Head of caudate nucleus (tissue), 42 donors: ENCODE data around the gene LTO1.

Source experiments
- DNase-seq, 42 donors: peaks; one replicate each; pipeline versions ENCODE4 v3.0.0 to v3.0.0-alpha.2; 2020 to 2021; ENCODE audit warnings: mixed read lengths in 7 of 42
- intact Hi-C: fragments of 100-400 bp; cut with DNase I; formaldehyde crosslinking; loops from one replicate; pipeline ENCODE4 v1.15.0; 2022

The LTO1 gene

DNA sequence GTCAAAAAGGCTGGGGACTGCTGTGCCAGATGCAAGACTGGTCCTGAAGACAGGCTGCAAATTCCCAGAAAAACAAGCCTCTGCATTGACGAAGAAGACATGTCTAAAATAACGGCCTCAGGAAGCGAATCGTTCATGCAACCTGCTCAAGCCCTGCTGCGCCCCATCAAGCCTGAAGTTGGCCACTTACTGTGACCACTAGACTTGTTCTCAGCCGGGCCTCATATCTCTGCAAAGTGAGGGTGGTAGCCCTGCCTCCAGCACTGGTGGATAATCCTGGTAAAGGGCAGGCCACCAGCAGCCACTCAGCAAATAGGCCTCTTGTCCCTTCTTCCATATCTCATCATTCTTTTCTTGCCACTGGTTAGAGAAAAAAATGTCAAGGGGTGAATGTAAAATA, 11.8 kb downstream of the LTO1 start:
- no peak for DNase-seq
- intact Hi-C loops = no loop called here

DNA sequence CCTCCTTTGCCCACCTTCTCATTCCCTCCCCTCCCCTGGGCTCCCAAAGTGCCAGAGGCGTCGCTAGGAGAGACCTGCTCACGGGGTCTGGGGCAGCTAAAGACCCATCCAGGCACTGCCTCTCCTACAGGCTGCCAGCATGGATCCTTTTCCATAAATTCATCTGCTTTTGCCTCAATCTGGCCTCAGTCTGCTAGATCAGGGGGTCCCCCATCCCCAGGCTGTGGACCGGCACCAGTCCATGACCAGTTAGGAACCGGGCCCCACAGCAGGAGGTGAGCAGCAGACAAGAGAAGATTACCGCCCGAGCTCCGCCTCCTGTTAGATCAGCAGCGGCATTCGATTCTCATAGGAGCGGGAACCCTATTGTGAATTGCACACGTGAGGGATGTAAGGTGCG, 12.3 kb downstream of the LTO1 start:
- intact Hi-C loops = no loop called here

DNA sequence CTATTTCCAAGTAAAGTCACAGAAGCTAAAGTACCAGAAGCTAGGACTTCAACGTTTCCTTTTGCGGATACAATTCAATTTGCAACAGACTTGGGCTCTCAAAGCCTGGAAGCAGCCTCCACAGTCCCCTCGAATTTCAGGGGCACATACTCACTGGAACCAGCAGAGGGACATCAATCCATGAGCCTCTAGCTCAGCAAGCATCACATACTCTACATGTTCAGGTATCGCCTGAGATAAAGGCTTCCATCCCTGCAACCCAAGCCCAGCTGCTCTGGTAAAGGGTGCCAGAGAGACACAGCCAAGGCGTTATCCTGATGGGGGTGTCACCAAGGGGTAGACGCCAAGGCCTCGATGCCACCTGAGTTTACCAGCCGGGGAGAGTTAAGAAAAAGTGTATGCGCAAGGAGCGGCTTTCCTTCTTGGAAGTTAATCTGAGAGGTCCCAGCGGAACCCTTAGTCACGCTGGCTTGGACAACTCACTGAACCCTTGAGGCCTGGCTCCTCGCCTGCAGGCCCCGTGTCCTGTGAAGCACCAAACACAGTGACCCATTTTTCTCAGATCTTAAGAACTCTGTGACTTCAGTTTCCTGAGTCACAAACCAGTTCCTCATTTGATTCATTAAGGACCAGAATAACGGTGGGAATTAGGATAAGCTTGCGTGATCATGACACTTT, 13.0 kb downstream of the LTO1 start:
- intact Hi-C loops = no loop called here
- DNase-seq = peak in 5 of 42 donors; percentile 22 to 67 (median 44)

More for the DNA sequence above, 12.3 kb downstream of the LTO1 start:
- no peak for DNase-seq

DNA sequence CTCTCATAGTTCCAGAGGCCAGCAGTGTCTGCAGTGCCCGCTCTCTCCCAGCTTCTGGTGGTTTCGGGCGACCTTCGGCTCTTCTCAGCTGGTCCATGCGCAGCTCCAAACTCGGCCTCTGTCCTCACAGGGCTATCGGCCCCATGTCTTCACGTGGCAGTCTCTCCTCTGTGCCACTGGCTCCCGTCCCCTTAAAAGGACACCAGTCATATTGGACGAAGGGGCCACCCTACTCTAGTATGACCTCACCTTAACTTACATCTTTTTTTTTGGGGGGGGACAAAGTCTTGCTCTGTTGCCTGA, 13.8 kb downstream of the LTO1 start:
- no peak for DNase-seq

DNA sequence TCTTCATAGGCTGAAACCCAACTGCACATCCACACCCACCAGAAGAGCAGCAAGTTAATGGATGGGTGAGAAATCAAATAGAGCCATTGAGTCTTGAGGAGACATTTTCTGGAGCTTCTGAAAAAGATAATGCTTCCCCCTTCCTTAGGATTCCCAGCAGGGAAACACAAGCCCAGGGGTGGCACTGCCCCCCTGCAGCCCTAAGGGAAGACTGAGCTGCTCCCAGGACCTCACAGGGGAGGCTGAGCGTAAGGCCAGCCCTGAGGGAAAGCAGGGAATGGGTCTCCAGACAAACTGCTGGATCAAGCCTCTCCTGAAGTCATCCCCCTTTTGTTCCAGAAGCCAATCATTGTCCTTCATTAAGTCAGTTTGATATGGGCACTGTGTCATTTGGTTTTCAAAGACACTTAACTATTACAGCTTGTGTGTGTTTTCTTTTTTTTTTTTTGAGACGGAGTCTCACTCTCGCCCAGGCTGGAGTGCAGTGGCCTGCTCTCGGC, 15.1 kb downstream of the LTO1 start:
- DNase-seq = no peak
- intact Hi-C loops = no loop called here

More for the DNA sequence above, 13.8 kb downstream of the LTO1 start:
- intact Hi-C loops = no loop called here

DNA sequence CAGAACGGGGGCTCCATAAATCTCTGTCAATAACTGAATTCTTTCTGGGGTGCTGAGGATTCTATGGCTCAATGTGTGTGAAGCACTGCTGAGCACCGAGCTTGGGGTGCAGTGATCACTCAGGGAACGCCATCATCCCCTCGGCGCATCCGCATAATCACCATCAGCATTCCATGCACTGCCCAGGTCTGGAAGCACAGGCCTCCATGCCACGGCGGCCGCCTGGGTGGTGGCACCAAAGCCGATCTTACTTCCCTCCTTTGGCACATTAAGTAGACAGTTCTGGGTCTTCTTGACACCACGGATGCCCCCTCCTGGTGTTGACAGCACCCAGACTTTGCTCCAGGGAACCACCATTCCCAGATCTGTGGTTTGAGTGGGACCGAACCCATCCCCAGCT, 15.6 kb downstream of the LTO1 start:
- no peak for DNase-seq

DNA sequence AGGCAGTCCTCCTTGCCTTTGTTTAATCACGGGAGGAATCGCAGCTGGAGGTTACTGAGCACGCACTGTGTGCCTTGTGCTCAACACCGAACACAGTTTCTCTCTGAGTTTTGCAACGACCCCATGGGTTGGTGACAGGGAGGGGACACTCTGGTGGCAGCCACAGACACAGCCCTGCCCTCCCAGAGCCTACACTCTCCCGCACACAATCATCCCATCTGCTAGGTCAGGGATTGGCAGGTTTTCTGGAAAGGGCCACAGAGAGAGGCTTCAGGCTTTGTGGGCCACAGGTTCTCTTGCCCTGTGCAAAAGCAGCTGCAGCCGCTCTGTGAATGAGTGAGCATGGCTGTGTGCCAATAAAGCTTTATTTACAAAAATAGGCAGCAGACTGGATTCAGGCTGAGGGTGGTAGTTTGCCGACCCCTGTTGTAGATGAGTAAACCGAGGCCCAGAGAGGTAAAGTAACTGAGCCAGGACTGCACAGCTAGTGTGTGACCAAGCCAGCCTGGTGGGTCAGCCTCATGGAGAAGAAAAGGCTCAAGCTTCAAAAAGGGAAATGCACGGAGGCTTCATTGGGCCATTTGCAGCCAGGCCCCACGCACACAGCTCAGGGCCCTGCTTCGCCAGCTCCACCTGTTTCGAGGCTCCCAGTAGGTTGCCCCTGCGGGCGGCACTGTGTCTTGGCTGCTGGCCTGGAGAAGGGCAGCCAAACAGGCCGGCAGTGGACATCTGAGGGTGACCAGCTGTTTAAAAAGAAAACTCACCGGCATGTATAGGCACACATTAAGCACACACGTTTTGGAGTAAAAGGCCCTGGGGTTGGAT, 16.3 kb downstream of the LTO1 start:
- peak in 1 of 42 donors; percentile 3 for DNase-seq
- intact Hi-C loops = no loop called here

More for the DNA sequence above, 15.6 kb downstream of the LTO1 start:
- intact Hi-C loops = no loop called here

DNA sequence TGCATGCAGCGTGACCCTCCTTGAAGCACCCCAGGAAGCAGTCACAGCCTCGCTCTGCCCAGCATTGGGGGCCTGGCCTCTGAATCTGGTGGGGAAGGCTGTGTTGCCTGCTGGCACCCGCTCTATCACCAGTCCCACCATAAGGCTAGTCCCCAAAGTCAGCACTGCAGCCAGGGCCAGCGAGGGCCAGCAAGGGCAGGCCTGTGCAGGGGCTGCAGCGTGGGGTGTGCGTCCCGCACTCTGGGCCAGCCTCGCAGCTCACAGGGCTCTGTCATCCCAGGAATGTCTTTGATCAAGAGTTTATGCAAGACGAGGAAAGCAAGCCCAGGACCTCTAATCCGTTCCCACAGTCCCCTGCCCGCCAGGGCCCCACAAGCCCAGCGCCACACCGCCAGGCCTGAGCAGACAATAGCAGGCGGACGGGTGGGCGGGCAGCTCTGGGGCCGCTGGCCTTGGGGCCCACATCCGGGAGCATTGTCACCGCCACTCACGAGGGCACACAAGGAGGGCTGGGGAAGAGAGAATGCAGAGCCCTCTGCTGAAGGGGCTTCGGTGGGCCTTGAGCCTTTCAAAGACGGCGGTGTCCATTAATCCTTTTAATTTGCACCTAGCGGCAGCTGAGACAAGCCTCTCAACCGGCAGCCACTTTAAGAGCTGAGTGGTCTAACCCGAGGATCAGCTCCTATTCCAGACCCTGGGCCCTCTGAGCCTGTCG, 17.1 kb downstream of the LTO1 start:
- intact Hi-C loops = no loop called here
- DNase-seq = no peak

DNA sequence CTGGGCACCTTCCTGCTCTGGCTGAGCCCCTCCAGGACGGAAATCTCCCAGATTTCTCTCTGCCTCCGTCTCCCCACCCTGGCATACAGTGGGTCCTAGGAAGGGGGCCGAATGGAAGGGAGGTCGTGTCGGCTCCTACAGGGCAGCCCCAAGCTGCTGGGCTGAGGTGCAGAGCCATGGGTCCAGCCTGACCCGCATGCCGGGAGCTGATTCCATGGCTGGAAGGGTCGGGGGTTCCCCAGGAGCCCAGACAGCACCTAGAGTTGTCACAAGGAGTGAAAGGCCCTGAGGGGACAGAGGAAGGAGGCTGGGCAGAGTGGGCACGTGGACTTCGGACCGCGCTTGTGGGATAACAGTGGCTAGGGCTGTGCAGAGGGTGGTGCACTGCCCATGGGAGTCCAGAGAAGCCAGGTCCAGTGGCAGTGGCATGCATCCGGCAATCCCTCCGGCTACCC, 17.7 kb downstream of the LTO1 start:
- DNase-seq = no peak

DNA sequence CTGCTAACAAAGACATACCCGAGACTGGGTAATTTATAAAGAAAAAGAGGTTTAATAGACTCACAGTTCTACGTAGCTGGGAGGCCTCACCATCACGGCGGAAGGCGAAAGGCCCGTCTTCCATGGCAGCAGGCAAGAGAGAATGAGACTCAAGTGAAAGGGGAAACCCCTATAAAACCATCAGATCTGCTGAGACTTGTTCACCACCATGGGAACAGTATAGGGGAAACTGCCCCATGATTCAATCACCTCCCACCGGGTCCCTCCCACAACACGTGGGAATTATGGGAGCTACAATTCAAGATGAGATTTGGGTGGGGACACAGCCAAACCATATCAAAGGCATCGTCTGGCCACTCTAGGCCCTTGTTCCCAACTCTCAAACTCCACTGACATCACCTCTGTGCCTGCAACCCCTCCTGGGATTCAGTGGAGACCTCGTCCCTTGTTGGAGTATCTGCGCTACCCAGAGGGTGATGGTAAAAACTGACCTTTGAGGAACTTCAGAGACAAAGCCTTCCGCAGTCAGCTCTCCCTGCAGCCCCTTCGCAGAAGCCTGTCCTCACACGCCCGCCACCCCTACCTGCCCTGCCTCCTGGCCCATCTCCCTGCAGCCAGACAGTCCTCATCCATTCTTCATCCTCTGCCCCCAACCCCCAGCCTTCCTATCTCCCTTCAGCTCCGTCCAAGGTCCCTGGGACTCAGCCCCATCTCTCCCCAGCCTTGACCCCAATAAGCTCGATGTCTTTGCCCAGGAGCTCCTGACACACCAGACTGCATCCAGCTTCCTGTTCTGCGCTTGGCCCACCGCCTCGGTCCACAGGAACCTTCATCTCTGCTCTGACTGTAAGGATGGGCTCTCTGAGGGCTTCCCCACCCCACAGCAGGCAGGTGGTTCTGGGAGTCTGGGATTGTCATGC, 18.4 kb downstream of the LTO1 start:
- no peak for DNase-seq
- intact Hi-C loops = no loop called here

More for the DNA sequence above, 17.7 kb downstream of the LTO1 start:
- intact Hi-C loops = no loop called here

DNA sequence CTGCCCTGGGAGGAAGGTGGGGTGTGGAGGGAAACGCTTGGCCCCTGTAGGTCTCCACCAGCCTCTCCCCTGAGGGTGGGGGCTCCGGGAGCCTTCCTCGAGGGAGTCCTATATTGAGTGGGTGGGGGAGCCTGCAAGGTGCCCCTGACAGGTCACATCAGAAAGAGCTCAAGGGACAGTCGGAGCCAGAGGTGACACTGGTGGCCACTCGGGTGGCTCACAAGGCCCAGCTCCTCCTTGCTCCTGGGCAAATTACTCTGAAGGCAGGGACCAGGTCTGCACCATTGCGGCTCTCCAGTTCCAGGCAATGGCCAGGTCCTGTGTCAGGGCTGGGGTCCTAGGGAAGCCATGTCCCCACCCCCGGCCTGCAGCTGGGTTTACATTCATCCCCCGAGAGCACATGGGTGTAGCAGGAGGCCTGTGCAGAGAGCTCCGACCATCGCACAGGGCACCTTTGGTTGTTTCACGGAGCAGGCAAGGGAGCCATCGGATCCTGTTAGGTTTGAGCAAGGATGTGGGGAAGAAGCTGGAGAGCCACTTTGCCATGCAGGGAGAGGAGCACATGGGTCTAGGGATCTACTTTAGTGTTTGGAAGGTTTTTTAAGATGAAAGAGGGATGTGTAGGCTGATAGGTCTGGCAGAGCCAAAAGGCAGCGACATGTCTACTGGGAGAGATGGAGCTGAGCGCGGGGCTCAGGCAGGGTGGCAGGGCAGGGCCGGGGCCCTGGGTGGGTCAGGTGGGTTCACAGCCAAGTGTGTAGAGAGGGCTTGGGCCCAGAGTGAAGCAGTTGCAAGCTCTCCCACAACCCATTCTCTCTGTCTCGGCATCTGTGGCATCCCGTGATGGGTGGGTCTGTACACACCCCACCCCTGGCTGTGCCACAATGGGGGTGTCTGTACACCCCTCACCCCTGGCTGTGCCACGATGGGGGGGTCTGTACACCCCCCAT, 19.4 kb downstream of the LTO1 start:
- intact Hi-C loops = no loop called here
- DNase-seq = no peak

DNA sequence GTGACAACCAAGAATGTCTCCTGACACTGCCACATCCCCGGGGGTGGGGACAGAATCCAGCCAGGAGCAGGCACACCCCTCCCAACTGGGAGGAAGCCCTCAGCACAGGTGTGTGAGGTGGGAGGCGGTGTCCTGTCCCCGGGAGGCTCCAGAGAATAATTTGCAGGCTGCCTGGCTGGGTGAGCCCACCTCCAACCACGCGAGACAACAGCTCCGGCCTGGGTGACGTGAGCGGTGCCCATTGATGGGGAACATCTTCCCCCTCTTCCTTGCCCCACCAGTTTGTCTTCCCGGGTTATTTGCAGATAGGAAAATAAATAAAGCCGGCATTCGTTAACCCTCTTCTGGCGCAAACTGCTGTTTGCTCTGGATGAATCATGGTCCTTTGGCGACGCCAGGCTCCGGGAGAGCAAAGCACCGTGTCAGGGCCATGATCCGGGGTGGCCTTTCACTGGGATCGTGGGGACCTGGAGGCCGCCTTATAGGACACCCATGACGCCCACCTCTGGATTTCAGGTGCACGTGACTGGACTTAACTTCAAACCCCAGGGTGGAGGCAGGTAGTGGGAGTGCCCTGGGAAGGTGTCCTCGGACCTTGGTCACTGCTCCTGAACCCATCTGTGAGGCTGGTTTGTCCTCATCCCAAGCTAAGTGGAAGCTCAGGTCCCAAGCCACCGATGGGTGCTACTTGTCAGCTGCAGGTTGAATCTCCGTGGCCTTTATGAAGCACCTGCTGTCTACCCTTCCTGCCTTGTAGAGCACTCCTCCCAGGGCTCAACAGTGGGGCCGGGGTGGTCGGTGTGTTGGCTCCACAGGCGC, 20.3 kb downstream of the LTO1 start:
- peak in 1 of 42 donors; percentile 10 for DNase-seq
- intact Hi-C loops = no loop called here

DNA sequence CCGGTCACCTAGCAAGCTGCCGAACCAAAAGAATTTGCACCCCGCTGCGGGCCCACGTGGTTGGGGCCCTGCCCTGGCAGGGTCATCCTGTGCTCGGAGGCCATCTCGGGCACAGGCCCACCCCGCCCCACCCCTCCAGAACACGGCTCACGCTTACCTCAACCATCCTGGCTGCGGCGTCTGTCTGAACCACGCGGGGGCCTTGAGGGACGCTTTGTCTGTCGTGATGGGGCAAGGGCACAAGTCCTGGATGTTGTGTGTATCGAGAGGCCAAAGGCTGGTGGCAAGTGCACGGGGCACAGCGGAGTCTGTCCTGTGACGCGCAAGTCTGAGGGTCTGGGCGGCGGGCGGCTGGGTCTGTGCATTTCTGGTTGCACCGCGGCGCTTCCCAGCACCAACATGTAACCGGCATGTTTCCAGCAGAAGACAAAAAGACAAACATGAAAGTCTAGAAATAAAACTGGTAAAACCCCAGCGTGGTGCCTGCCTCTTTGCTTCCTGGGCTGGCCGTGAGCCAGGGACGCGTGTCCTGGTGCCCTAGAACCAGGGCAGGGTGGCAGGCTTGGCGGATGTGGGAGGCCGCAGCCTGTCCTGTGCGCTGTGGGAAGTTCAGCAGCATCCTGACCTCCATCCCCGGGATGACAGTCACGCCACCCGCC, 21.0 kb downstream of the LTO1 start:
- intact Hi-C loops = no loop called here
- DNase-seq = no peak

DNA sequence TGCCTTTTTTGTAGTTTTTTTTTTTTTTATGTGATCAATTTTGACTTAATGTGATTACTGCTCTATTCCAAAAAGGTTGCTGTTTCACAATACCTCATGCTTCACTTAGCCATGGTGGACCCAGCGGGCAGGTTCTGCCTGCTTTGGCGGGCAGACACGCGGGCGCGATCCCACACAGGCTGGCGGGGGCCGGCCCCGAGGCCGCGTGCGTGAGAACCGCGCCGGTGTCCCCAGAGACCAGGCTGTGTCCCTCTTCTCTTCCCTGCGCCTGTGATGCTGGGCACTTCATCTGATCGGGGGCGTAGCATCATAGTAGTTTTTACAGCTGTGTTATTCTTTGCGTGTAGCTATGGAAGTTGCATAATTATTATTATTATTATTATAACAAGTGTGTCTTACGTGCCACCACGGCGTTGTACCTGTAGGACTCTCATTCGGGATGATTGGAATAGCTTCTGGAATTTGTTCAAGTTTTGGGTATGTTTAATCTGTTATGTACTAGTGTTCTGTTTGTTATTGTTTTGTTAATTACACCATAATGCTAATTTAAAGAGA, 21.7 kb downstream of the LTO1 start:
- no peak for DNase-seq
- intact Hi-C loops = no loop called here

DNA sequence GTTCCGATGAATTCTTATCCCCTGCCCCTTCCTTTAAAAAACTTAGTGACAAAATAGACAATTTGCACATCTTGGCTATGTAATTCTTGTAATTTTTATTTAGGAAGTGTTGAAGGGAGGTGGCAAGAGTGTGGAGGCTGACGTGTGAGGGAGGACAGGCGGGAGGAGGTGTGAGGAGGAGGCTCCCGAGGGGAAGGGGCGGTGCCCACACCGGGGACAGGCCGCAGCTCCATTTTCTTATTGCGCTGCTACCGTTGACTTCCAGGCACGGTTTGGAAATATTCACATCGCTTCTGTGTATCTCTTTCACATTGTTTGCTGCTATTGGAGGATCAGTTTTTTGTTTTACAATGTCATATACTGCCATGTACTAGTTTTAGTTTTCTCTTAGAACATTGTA, 22.2 kb downstream of the LTO1 start:
- no peak for DNase-seq
- intact Hi-C loops = no loop called here
